ENCODE data around the gene ADCY3. TPM values are rescaled to one million over a fixed set of nuclear protein-coding genes. Genes with fewer than 3 reads are reported as not detected.

The ADCY3 gene
- total and polyA plus RNA-seq, 9 of the 15 experiments (the other 6 are each of a cell fraction or from before 2014, with no cell fraction given) = 1.5 to 54.8 (median 26.3) TPM

- H3K27ac ChIP-seq (ENCODE audit: extremely low read depth, low read depth, low read length) = no peak overlapping the region
- no peaks in the 10 kb centered on the region; a peak in 1 of 5 replicates for H3K4me1 ChIP-seq (replicated peaks in 1 of 2; ENCODE audit: control insufficient read depth in 2 of 2, insufficient read depth in 2 of 2, low read length in 2 of 2)
- no TSS peak for BruUV-seq (replicated peaks)
- in situ Hi-C loops (cut with MboI) (no loop called here), intact Hi-C loops (cut with micrococcal nuclease) (no loop called here)
- no peak overlapping the region for H2AFZ ChIP-seq (ENCODE audit: low read depth, low read length)
- no peaks in the 10 kb centered on the region for H3K27me3 ChIP-seq (ENCODE audit: control insufficient read depth in 2 of 2, insufficient read depth in 2 of 2, low read length in 2 of 2)
- DNase-seq (ENCODE audit: extremely low read depth in 1 of 4, low spot score in 3 of 4) = no peak
- ChIA-PET CTCF (ENCODE audit: low intra/inter-chr PET ratio) (no interaction called here), POLR2A (no interaction called here)
- H3K9me3 ChIP-seq (replicated peaks; ENCODE audit: control insufficient read depth, insufficient read depth, low read depth, low read length) = no peaks in the 10 kb centered on the region
- H3K9ac ChIP-seq (ENCODE audit: insufficient read depth in 1 of 2, low read depth in 2 of 2, low read length in 2 of 2) = no peak overlapping the region
- FAIRE-seq = no peak
- WGBS (ENCODE audit: insufficient coverage, low coverage, missing lambda C conversion rate) = 78% methylated on average over 7 of the region's 7 CpGs
- H3K9me1 ChIP-seq (ENCODE audit: control insufficient read depth, insufficient read depth, low read length) = no peaks in the 10 kb centered on the region
- peaks cover 4% of the 10 kb centered on the region; the same call in 2 of the 3 replicates for H3K36me3 ChIP-seq (ENCODE audit: control insufficient read depth, insufficient read depth, low read length)
- H3K79me2 ChIP-seq (ENCODE audit: control insufficient read depth, insufficient read depth, low read length) = no peaks in the 10 kb centered on the region
- no peak for ATAC-seq
- H3K4me3 ChIP-seq = no peak overlapping the region
- no peak overlapping the region for H3K4me2 ChIP-seq (ENCODE audit: insufficient read depth, low read length)
- H4K20me1 ChIP-seq (replicated peaks; ENCODE audit: control insufficient read depth, insufficient read depth, low read length) = no peaks in the 10 kb centered on the region
- TF ChIP-seq KAT2B (IDR thresholded peaks at IDR 0.05; ENCODE audit: low read depth, low read length) = no peak
- TF ChIP-seq SAFB2 (IDR thresholded peaks at IDR 0.05; ENCODE audit: borderline replicate concordance, low read depth, low read length, severe bottlenecking) = no peak
- no peak for TF ChIP-seq CHAMP1 (IDR thresholded peaks at IDR 0.05)
- no peak for TF ChIP-seq NFXL1 (CRISPR knock-in tag; IDR thresholded peaks at IDR 0.05)
- TF ChIP-seq NUFIP1 (IDR thresholded peaks at IDR 0.05; ENCODE audit: partially characterized antibody) = no peak
- no peak for TF ChIP-seq HDAC6 (IDR thresholded peaks at IDR 0.05; ENCODE audit: low read depth, low read length)
- no peak for TF ChIP-seq ETS2 (tag; IDR thresholded peaks at IDR 0.05; ENCODE audit: borderline replicate concordance, poor library complexity, severe bottlenecking)
- TF ChIP-seq, protein P1, sequence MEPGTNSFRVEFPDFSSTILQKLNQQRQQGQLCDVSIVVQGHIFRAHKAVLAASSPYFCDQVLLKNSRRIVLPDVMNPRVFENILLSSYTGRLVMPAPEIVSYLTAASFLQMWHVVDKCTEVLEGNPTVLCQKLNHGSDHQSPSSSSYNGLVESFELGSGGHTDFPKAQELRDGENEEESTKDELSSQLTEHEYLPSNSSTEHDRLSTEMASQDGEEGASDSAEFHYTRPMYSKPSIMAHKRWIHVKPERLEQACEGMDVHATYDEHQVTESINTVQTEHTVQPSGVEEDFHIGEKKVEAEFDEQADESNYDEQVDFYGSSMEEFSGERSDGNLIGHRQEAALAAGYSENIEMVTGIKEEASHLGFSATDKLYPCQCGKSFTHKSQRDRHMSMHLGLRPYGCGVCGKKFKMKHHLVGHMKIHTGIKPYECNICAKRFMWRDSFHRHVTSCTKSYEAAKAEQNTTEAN (CRISPR knock-in tag; IDR thresholded peaks at IDR 0.05) = no peak
- no peak for TF ChIP-seq PRPF4 (IDR thresholded peaks at IDR 0.05; ENCODE audit: insufficient read depth, low read depth, low read length, poor library complexity, severe bottlenecking)
- no peak for TF ChIP-seq FOXK1 (CRISPR knock-in tag; IDR thresholded peaks at IDR 0.05; ENCODE audit: borderline replicate concordance)
- TF ChIP-seq SMARCC2 (IDR thresholded peaks at IDR 0.05; ENCODE audit: low read depth) = no peak
- TF ChIP-seq HDAC8 (tag; IDR thresholded peaks at IDR 0.05) = no peak
- no peak for TF ChIP-seq CHCHD3 (CRISPR knock-in tag; IDR thresholded peaks at IDR 0.05)
- TF ChIP-seq ZBTB34 (CRISPR knock-in tag; IDR thresholded peaks at IDR 0.05) = no peak
- no peak for TF ChIP-seq ZNF347 (CRISPR knock-in tag; IDR thresholded peaks at IDR 0.05; ENCODE audit: low read depth)
- TF ChIP-seq, protein P2, sequence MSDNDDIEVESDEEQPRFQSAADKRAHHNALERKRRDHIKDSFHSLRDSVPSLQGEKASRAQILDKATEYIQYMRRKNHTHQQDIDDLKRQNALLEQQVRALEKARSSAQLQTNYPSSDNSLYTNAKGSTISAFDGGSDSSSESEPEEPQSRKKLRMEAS (CRISPR knock-in tag; IDR thresholded peaks at IDR 0.05) = no peak
- TF ChIP-seq CEBPG (CRISPR knock-in tag; IDR thresholded peaks at IDR 0.05) = no peak
- no peak for TF ChIP-seq CEBPG (tag; conservative IDR thresholded peaks at IDR 0.05 in 1 of 2, IDR thresholded peaks at IDR 0.05 in 1 of 2)
- no peak for TF ChIP-seq DACH1 (IDR thresholded peaks at IDR 0.05; ENCODE audit: partially characterized antibody)
Measured at GRCh38 chr2:24860631-24861030, 59.4 kb downstream of the ADCY3 start.
